ENCODE measurements around the gene KCNT1. TPM values are rescaled to one million over a fixed set of nuclear protein-coding genes. Genes with fewer than 3 reads are reported as not detected.
"Not testable (repeated sequence)": the region's sequence is repeated elsewhere in the genome, so short reads cannot be mapped to it uniquely, and the experiment has no call there.

KCNT1 gene
- not detected in 2 replicates for total RNA-seq (2014; rRNA removed; shearing (Covaris generic))

GRCh38 chr9:135701959-135702721 is at the start of gene KCNT1:
Gene KCNT1 (plus strand): TSS chr9:135702185. CDS start chr9:135702259, 74 bp downstream.
- DNase-seq (ENCODE audit: low spot score) = no peak

- no peak for DNase-seq (ENCODE audit: low spot score)
Measured at GRCh38 chr9:135655317-135655716, 46.7 kb upstream of the KCNT1 start.

GRCh38 chr9:135657416-135657815 is 44.6 kb upstream of the KCNT1 start:
- no peak for DNase-seq (ENCODE audit: low spot score)

GRCh38 chr9:135659252-135659651 is 42.7 kb upstream of the KCNT1 start:
- no peak for DNase-seq (ENCODE audit: low spot score)

GRCh38 chr9:135660407-135660806 is 41.6 kb upstream of the KCNT1 start:
- DNase-seq (ENCODE audit: low spot score) = no peak

GRCh38 chr9:135661816-135662560 is 40.0 kb upstream of the KCNT1 start:
- DNase-seq (ENCODE audit: low spot score) = no peak

- DNase-seq (ENCODE audit: low spot score) = peak; percentile 57
Measured at GRCh38 chr9:135662758-135663450, 39.1 kb upstream of the KCNT1 start, which contains the start of gene LCN9. Gene LCN9 (plus strand): TSS chr9:135663309. CDS start chr9:135663322, 13 bp downstream.

- no peak for DNase-seq (ENCODE audit: low spot score)
Measured at GRCh38 chr9:135663451-135663770, 38.6 kb upstream of the KCNT1 start.

- DNase-seq (ENCODE audit: low spot score) = no peak
Measured at GRCh38 chr9:135663857-135664256, 38.1 kb upstream of the KCNT1 start.

GRCh38 chr9:135664266-135664665 is 37.7 kb upstream of the KCNT1 start:
- no peak for DNase-seq (ENCODE audit: low spot score)

- DNase-seq (ENCODE audit: low spot score) = no peak
Measured at GRCh38 chr9:135664801-135665794, 36.9 kb upstream of the KCNT1 start.

- no peak for DNase-seq (ENCODE audit: low spot score)
Measured at GRCh38 chr9:135665795-135666189, 36.2 kb upstream of the KCNT1 start.

- DNase-seq (ENCODE audit: low spot score) = no peak
Measured at GRCh38 chr9:135666534-135667462, 35.2 kb upstream of the KCNT1 start.

- DNase-seq (ENCODE audit: low spot score) = no peak
Measured at GRCh38 chr9:135667463-135668001, 34.5 kb upstream of the KCNT1 start.

GRCh38 chr9:135669018-135669417 is 33.0 kb upstream of the KCNT1 start:
- not testable (repeated sequence) for DNase-seq (ENCODE audit: low spot score)

- DNase-seq (ENCODE audit: low spot score) = no peak
Measured at GRCh38 chr9:135669616-135670285, 32.2 kb upstream of the KCNT1 start.

GRCh38 chr9:135670721-135671590 is 31.0 kb upstream of the KCNT1 start:
- no peak for DNase-seq (ENCODE audit: low spot score)

- DNase-seq (ENCODE audit: low spot score) = no peak
Measured at GRCh38 chr9:135671591-135672041, 30.4 kb upstream of the KCNT1 start.
